C4-2B (cell line): Measurements from ENCODE around the gene PRIM2.
"Not testable (repeated sequence)": the region's sequence is repeated elsewhere in the genome, so short reads cannot be mapped to it uniquely, and the experiment has no call there.

Experiments used
- ZFX ChIP-seq: fragments of 450-650 bp; IDR thresholded peaks from 2 replicates; pipeline ENCODE4 v1.6.1; 2017
- TF ChIP-seq, protein P1 (sequence below): fragments of 450-650 bp; conservative IDR thresholded peaks from 2 replicates; pipeline ENCODE4 v1.5.1; 2017; ENCODE audit warnings: mild to moderate bottlenecking

DNA sequence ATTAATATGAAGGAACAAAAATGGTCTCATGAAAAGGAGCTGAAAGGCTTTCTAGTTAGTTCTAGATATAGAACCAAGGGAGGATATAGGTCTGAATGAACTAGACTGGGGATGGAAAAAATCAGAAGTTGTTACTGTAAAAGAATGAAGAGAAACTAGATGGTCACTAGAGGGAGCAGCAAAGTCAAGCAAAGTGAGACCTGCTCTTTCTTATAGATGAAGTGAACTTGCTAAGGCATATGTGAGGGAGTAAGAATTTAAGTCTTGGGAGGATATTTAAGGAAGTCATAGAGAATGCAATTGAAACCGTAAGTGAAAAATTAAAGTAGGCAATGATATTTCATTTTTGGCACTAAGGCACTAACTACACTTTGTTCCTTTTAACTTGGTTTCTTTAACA is 218.6 kb downstream of the PRIM2 start:
- TF ChIP-seq, protein P1, sequence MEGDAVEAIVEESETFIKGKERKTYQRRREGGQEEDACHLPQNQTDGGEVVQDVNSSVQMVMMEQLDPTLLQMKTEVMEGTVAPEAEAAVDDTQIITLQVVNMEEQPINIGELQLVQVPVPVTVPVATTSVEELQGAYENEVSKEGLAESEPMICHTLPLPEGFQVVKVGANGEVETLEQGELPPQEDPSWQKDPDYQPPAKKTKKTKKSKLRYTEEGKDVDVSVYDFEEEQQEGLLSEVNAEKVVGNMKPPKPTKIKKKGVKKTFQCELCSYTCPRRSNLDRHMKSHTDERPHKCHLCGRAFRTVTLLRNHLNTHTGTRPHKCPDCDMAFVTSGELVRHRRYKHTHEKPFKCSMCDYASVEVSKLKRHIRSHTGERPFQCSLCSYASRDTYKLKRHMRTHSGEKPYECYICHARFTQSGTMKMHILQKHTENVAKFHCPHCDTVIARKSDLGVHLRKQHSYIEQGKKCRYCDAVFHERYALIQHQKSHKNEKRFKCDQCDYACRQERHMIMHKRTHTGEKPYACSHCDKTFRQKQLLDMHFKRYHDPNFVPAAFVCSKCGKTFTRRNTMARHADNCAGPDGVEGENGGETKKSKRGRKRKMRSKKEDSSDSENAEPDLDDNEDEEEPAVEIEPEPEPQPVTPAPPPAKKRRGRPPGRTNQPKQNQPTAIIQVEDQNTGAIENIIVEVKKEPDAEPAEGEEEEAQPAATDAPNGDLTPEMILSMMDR: peak; percentile 56
- not testable (repeated sequence) for TF ChIP-seq ZFX
